Stimulated activated naive B cell treated with anti-CD40 and anti-IgM and Interleukin-4, amounts not matched to agents 10 μg/mL and 1 μg/mL and 100 μg/mL, for 72 hours (primary cell): ENCODE results near the gene CCDC149.

Experiments
- ATAC-seq, 2 donors: fragments of 150-1000 bp; cut with Tn5 transposase; replicated peaks; 2 replicates each; pipeline ENCODE4 v1.10.0; 2021; ENCODE audit warnings: moderate library complexity in 1 of 2
- DNase-seq: peaks from one replicate; pipeline ENCODE4 v3.0.0; 2021
- H3K27ac Mint-ChIP-seq: one replicate; pipeline ENCODE4 v1.8.0; 2022; ENCODE audit warnings: mild to moderate bottlenecking, mixed read lengths
- H3K27me3 Mint-ChIP-seq, 2 donors: one replicate each; pipeline ENCODE4 v1.8.0; 2022; ENCODE audit warnings: mixed read lengths in 2 of 2
- H3K36me3 Mint-ChIP-seq, 2 donors: one replicate each; pipeline ENCODE4 v1.8.0; 2022; ENCODE audit warnings: mixed read lengths in 2 of 2, mild to moderate bottlenecking in 1 of 2
- H3K4me1 Mint-ChIP-seq, 2 donors: one replicate each; pipeline ENCODE4 v1.8.0; 2022; ENCODE audit warnings: mixed read lengths in 2 of 2, mild to moderate bottlenecking in 1 of 2
- H3K4me3 Mint-ChIP-seq, 2 donors: one replicate each; pipeline ENCODE4 v1.8.0; 2022; ENCODE audit warnings: mild to moderate bottlenecking in 2 of 2, mixed read lengths in 2 of 2, moderate library complexity in 1 of 2
- H3K9me3 Mint-ChIP-seq, 2 donors: one replicate each; pipeline ENCODE4 v1.8.0; 2022; ENCODE audit warnings: mixed read lengths in 2 of 2, mild to moderate bottlenecking in 1 of 2

The CCDC149 gene

DNA sequence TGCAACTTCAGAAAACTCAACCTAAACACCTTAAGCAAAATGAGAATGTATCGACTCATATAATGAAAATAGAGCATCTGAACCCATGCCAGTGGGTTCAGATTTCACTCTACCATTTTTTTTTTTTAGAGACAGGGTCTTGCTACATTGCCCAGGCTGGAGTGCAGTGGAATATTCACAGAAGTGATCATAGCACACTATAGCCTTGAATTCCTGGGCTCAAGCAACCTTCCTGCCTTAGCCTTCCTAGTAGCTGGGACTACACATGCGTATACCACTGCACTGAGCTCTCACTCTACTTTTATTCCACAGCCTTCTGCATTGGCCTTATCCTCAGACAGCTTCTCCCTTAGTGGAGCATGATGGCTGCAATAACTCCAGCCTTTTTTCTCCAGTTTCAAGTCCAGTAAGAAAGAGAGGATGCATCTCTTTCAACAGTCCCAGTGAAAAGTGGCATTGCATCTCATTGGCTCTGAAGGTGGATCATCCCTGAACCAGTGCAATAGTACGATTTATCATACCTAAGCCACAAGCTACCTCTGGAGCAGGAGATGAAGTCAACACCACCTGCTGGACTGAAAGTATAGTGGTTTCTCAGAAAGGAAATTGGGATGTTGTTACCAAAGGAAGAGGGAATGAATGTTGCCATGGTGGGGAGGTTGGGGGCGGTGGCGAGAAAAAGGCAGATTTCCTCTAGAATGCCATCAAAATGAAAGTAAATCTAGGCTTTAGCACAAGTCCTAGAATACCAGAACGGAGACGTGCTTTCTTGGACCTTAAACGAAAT is 119.4 kb downstream of the CCDC149 start:
- Mint-ChIP-seq H3K36me3 (no peaks in the 10 kb centered on the region), H3K9me3 (peaks cover 5 to 7% of the 10 kb centered on the region in 2 donors), H3K4me1 (no peaks in the 10 kb centered on the region), H3K4me3 (no peak overlapping the region), H3K27ac (no peak overlapping the region), H3K27me3 (peaks cover 8 to 20% of the 10 kb centered on the region in 2 donors)
- no peak for DNase-seq
- no peak for ATAC-seq

DNA sequence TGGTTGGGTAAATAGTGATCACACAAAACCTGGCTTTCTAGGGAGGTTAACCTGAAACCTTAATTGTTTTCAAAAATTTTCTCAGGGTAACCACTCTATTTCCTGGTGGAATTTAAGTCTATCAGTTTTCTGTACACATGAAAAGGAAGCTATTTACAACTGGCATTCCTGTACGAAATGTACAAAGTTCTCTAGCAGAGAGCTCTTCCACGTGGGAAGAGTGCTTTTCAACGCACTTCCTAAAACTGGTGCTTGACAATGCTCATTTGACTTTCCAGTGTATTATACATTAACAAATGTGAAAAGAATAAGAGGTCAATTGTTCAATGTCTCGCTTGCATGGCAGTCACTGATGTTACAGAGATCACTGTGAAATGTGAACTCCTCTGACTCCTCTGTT is 120.3 kb downstream of the CCDC149 start:
- ATAC-seq (no peak), DNase-seq (no peak)
- Mint-ChIP-seq H3K27ac (no peak overlapping the region), H3K36me3 (no peaks in the 10 kb centered on the region), H3K27me3 (peaks cover 0 to 18% of the 10 kb centered on the region in 2 donors), H3K4me3 (no peak overlapping the region), H3K4me1 (no peaks in the 10 kb centered on the region), H3K9me3 (peaks cover 8 to 9% of the 10 kb centered on the region in 2 donors)

DNA sequence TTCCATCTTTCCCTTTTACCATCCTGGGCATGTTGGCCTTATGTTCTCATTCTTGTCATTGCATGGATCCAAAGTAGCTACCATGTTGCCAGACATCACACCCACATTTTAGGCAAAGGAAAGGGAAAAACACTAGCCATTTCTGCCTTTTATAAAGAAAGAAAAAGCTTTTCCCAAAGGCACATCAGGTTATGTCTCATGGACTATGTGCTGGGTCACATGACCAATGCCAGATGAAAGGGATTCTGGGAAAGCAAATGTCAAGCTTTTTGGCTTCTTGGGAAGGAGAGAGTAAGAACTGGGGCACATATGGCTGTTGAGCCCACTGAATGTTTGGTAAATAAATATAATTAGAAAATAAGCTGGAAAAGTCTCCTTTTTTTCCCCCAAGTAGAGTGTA is 121.8 kb downstream of the CCDC149 start:
- no peak for ATAC-seq
- H3K4me1 Mint-ChIP-seq = no peaks in the 10 kb centered on the region
- no peak overlapping the region for H3K4me3 Mint-ChIP-seq
- H3K27ac Mint-ChIP-seq = no peak overlapping the region
- DNase-seq = no peak
- no peaks in the 10 kb centered on the region for H3K36me3 Mint-ChIP-seq
- H3K27me3 Mint-ChIP-seq = peaks cover 0 to 18% of the 10 kb centered on the region in 2 donors
- H3K9me3 Mint-ChIP-seq = peaks cover 8 to 10% of the 10 kb centered on the region in 2 donors

DNA sequence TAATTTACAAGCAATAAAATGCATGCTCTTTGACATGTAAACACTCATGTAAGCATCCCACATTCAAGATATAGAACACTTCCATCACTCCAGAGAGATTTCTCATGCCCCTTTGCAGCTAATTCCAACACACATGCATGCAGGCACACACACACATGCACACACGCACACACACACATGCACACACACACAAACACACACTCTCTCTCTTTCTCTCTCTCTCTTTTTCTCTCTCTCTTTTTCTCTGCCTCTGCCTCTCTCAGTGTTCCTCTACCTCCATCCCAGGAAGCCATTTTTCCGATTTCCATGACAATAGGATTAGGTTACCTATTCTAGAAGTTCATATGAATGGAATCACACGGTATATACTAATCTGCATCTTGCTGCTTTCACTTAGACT is 129.3 kb downstream of the CCDC149 start:
- no peak overlapping the region for H3K4me3 Mint-ChIP-seq
- DNase-seq (no peak), ATAC-seq (no peak)
- no peaks in the 10 kb centered on the region for H3K4me1 Mint-ChIP-seq
- peaks cover 0 to 3% of the 10 kb centered on the region in 2 donors for H3K27me3 Mint-ChIP-seq
- no peak overlapping the region for H3K27ac Mint-ChIP-seq
- H3K9me3 Mint-ChIP-seq = peaks cover 4% of the 10 kb centered on the region in 2 donors
- H3K36me3 Mint-ChIP-seq = no peaks in the 10 kb centered on the region

DNA sequence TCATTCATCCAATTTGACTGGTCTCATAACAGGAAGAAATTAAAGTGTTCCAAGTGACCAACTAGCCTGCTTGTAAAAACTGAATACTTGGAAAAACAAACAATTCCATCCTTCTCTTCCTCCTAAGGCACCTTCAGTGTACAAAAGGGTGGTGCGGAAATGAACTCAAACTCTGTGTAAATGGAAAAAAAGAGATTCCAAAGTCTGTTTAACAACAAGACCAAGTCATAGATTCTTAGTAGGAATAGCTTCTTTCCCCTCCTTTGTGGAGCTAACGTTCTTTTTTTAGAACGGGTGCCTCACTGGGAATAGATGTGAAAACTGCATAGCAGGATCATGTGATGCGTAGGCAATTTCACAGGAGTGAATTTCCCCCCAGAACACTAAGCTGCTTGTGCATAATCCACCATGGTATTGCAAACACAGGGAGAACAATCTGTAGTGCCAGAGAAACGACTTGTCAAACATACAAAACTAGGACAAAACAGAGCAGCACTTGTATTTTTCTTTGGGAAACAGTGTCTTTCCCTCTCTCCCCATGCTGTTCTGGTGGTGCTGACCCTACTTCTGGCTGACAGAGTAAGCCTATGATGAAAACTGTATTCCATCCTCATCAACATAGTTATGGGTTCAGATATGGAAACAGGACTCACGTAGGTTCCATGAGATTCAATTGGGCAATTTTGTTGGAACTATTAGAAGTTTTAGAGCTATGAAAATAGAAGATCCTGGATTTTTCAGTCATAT is 130.7 kb downstream of the CCDC149 start:
- ATAC-seq = no peak
- DNase-seq = no peak
- H3K4me3 Mint-ChIP-seq = no peak overlapping the region
- H3K36me3 Mint-ChIP-seq = no peaks in the 10 kb centered on the region
- no peaks in the 10 kb centered on the region for H3K4me1 Mint-ChIP-seq
- no peak overlapping the region for H3K27ac Mint-ChIP-seq
- H3K27me3 Mint-ChIP-seq = no peaks in the 10 kb centered on the region
- peaks cover 0 to under 1% of the 10 kb centered on the region in 2 donors for H3K9me3 Mint-ChIP-seq

DNA sequence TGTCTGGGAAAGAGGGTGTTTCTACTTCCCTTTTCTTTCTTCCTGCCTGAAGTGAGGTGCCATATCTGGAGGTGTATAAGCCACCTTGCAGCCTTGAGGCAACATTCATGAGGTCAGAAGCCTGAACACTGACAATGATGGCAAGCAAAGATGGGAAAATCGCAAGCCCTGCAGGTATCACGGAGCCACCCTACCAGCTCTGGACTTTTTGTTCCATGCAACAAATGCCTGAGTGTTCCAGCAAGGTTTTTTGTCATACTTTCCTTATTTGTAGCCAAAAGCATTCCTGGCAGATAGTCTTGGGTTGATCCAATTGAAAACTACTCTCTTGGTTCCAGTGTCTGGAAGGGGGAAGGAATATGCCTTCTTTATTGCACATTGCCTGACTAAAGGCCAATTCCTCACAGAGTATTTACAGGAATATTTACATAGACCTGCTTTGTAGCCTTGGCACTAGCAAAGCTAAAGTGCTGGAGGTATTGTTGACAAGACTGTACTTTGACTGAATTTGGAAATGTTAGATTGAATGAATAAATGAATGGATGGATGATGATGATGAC is 131.8 kb downstream of the CCDC149 start:
- DNase-seq = no peak
- Mint-ChIP-seq H3K27ac (no peak overlapping the region), H3K4me1 (no peaks in the 10 kb centered on the region), H3K36me3 (no peaks in the 10 kb centered on the region), H3K27me3 (no peaks in the 10 kb centered on the region), H3K4me3 (no peak overlapping the region), H3K9me3 (no peaks in the 10 kb centered on the region)
- no peak for ATAC-seq

DNA sequence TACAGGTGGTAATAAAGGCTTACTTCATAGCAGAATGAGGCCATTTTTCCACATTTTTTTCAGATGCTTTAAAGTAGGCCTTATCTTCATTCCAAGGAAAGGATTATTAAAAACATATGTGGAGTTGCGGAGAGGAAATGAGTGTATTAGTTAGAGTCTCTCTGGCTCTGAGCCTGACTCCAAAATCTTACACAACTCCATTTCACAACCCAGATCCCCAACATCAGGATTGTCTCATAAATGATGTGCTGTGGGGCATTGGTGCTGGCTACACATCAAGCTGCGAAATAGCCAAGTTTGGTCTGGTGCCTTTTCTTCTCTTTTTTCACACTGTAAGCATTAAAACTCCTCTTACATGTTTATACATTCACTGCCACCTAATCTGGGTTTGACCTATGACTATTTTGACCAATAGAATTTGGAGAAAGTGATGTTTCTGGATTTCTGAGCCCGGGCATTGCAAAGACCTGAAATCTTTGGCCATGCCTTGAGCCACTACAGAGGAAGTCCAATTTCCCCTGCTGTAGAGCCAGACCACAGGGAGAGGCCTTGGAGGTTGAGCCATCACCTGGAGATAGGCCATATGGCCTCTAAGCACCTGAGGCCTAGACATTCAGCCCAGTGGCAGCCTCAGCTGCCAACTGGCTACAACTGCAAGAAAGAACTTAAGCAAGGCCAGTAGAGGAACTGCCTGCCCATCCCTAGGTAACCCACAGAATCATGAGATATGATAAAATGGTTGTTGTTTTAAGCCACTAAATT is 134.2 kb downstream of the CCDC149 start:
- H3K27me3 Mint-ChIP-seq = no peaks in the 10 kb centered on the region
- ATAC-seq = no peak
- no peak overlapping the region for H3K27ac Mint-ChIP-seq
- no peak for DNase-seq
- no peaks in the 10 kb centered on the region for H3K9me3 Mint-ChIP-seq
- H3K4me1 Mint-ChIP-seq = no peaks in the 10 kb centered on the region
- H3K36me3 Mint-ChIP-seq = no peaks in the 10 kb centered on the region
- H3K4me3 Mint-ChIP-seq = no peak overlapping the region

DNA sequence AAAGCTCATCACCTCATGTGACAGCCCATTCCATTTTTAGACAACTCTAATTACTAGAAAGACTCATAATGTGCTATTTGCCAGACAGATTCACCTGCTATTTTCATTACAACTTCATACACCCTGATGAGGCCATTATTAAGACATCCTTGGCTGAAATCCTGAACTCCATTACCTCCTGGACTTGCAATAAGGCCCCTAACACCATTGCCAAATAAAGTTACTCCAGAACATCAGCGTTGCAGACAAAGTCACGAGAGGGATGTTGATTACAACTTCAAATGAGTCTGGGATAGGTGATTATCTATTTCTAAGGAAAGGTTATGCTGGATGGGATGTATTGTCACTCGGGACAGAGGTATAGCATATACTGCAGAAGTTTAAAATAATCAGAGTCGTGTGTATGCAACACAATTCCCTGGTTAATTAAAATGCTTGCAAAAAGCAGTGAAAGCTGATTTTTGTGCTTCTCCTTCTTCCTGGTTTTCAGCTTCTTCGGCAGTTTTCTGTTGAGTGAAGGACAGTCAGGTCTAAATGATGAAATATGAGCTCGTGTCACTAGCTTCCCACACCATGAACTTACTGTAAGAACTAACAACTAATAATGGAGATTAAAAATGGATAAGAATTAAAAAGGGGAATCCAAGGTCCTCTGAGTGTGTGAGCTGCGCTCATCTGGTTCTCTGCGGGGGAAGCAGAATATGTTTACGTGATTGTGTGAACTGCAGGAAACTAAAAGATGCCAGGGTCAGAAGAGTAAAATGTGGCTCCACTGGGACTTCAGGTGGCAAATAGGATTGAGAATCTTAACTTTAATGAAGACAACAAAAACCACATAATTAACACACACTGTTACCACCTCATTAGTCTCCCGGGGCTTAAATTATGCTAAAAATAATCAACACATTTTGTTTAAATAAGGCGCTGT is 135.0 kb downstream of the CCDC149 start:
- Mint-ChIP-seq H3K36me3 (no peaks in the 10 kb centered on the region), H3K4me1 (no peaks in the 10 kb centered on the region), H3K4me3 (no peak overlapping the region), H3K27ac (no peak overlapping the region), H3K27me3 (no peaks in the 10 kb centered on the region), H3K9me3 (no peaks in the 10 kb centered on the region)
- ATAC-seq (no peak), DNase-seq (no peak)

DNA sequence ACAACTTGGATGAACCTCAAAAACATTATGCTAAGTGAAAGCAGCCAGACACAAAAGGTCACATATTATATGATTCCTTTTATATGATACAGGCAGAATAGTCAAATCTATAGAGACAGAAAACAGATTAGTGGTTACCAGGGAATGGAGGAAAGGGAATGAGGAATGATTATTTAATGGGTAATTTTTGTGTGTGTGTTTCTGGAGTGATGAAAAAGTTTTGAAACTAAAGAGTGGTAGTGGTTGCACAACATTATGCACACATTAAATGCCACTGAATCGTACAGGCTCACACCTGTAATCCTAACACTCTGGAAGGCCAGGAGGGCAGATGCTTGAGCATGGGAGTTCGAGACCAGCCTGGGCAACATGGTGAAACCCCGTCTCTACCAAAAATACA is 137.1 kb downstream of the CCDC149 start:
- H3K27ac Mint-ChIP-seq = no peak overlapping the region
- ATAC-seq = no peak
- H3K36me3 Mint-ChIP-seq = no peaks in the 10 kb centered on the region
- H3K9me3 Mint-ChIP-seq = peaks cover 0 to 2% of the 10 kb centered on the region in 2 donors
- H3K4me1 Mint-ChIP-seq = no peaks in the 10 kb centered on the region
- no peak overlapping the region for H3K4me3 Mint-ChIP-seq
- H3K27me3 Mint-ChIP-seq = peaks cover 0 to 4% of the 10 kb centered on the region in 2 donors
- no peak for DNase-seq

DNA sequence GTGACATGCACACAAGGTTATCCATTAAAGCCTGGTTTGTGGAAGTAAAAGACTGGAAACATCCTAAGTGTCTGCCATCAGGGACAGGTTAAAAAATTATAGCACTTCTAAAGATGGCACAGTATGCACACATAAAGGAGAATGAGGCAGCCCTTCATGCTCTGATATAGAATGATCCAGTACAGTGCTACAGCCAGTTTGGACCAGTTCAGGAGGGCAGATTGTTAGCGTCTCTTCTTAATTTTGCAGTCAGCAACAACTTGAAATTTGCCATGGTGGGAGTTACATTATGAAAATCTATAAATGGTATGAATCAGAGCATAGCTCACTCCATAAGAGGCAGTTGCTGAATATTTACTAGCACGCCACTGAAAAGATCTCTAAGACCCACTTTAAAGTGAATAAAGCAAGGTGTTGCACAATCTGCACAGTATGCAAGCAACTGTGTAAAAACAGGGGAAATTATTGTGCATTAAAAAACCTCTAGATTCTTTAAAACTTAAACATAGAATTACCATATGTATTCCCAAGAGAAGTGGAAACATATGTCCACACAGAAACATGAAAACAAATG is 137.7 kb downstream of the CCDC149 start:
- no peak for ATAC-seq
- H3K4me1 Mint-ChIP-seq = peaks cover 0 to 3% of the 10 kb centered on the region in 2 donors
- no peak overlapping the region for H3K4me3 Mint-ChIP-seq
- peaks cover 0 to 2% of the 10 kb centered on the region in 2 donors for H3K9me3 Mint-ChIP-seq
- H3K36me3 Mint-ChIP-seq = no peaks in the 10 kb centered on the region
- no peak overlapping the region for H3K27ac Mint-ChIP-seq
- no peak for DNase-seq
- H3K27me3 Mint-ChIP-seq = peaks cover 0 to 4% of the 10 kb centered on the region in 2 donors

DNA sequence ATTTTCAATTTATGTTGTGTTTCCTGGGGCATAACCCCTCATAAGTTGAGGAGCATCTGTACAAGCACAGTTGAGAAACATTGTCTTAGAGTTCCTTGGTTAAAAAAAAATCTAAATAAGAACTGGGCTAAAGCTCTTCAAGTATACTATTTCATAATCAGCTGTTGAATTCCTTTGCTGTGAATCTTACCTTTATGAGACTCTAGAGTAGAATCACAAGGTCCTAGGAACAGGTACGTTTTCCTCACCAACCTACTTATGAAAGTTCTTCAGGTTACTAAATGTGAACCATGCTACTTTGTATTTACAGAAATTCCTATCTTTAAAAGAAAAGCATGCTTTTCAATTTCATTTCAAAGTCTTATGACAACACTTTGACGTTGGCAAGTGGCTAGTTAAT is 138.4 kb downstream of the CCDC149 start:
- Mint-ChIP-seq H3K27ac (no peak overlapping the region), H3K4me1 (peaks cover 0 to 4% of the 10 kb centered on the region in 2 donors), H3K4me3 (no peak overlapping the region), H3K36me3 (no peaks in the 10 kb centered on the region), H3K27me3 (peaks cover 0 to 4% of the 10 kb centered on the region in 2 donors), H3K9me3 (peaks cover 0 to 2% of the 10 kb centered on the region in 2 donors)
- ATAC-seq (no peak), DNase-seq (no peak)

DNA sequence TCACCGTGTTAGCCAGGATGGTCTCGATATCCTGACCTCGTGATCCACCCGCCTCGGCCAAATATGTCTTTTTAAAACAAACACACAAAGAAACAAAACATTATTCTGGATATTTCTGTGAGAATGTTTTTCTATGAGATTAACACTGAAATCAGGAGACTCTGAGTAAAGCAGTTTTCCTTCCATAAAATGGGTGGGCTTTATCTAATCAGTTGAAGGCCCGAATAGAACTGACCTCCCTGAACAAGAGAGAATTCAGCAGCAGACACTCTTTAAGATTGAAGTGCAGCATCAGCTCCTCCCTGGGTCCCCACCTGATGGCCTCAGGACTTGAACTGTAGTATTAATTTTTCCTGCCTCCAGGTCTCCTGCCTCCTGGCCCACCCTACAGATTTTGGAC is 139.9 kb downstream of the CCDC149 start:
- ATAC-seq (no peak), DNase-seq (no peak)
- Mint-ChIP-seq H3K4me3 (no peak overlapping the region), H3K4me1 (peaks cover 0 to 4% of the 10 kb centered on the region in 2 donors), H3K27ac (no peak overlapping the region), H3K27me3 (peaks cover 0 to 4% of the 10 kb centered on the region in 2 donors), H3K36me3 (no peaks in the 10 kb centered on the region), H3K9me3 (peaks cover 2 to 3% of the 10 kb centered on the region in 2 donors)

DNA sequence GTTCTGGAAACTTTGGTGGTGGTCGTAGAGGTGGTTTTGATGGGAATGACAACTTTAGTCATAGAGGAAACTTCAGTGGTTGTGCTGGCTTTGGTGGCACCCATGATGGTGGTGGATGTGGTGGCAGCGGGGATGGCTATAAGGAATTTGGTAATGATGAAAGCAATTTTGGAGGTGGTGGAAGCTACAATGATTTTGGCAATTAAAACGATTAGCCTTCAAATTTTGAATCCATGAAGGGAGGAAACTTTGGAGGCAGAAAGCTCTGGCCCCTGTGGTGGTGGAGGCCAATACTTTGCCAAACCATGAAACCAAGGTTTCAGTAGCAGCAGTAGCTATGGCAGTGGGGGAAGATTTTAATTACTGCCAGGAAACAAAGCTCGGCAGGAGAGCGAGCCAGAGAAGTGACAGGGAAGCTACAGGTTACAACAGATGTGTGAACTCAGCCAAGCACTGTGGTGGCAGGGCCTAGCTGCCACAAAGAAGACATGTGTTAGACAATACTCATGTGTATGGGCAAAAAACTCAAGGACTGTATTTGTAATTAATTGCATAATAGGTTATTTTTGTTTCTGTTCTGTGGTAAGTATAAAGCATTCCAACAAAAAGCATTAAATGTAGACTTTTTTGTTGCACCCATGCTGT is 140.7 kb downstream of the CCDC149 start:
- DNase-seq (no peak), ATAC-seq (no peak)
- Mint-ChIP-seq H3K4me1 (peaks cover 0 to 4% of the 10 kb centered on the region in 2 donors), H3K27ac (no peak overlapping the region), H3K36me3 (no peaks in the 10 kb centered on the region), H3K9me3 (peaks cover 2 to 3% of the 10 kb centered on the region in 2 donors), H3K4me3 (no peak overlapping the region), H3K27me3 (peaks cover 0 to 4% of the 10 kb centered on the region in 2 donors)
